ENCODE measurements around the gene TECPR2. TPM values are rescaled to one million over a fixed set of nuclear protein-coding genes. Genes with fewer than 3 reads are reported as not detected.

The TECPR2 gene
- total RNA-seq, 1 donor from 2014 or later, result 24.5 TPM

DNA sequence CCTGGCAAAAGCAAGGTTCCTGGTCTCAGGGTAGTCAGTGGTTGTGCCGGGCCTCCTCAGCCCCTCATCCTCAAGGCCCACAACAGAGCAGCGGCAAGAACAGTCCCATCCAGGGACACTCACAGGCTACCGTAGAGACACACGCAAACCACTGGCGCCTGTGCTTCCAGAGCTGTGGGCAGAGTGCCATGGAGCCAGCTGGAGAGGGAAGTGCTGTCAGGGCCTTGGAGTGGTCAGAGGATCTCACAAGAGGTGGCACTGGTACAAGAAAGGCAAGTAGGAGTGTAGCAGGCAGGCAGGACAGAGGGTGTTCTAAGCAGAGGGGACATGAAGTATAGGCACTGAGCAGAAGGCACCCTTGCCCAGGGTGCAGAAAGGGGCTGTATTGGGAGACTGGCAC, 112.2 kb downstream of the TECPR2 start:
- Mint-ChIP-seq H3K4me3 (ENCODE audit: unreplicated experiment) (no peak overlapping the region), H3K27ac (ENCODE audit: unreplicated experiment) (no peak overlapping the region), H3K27me3 (ENCODE audit: unreplicated experiment) (no peaks in the 10 kb centered on the region), H3K36me3 (ENCODE audit: unreplicated experiment) (no peaks in the 10 kb centered on the region), H3K4me1 (ENCODE audit: low read depth, unreplicated experiment) (no peaks in the 10 kb centered on the region), H3K9me3 (ENCODE audit: unreplicated experiment) (no peaks in the 10 kb centered on the region)
- TF ChIP-seq, protein P1, sequence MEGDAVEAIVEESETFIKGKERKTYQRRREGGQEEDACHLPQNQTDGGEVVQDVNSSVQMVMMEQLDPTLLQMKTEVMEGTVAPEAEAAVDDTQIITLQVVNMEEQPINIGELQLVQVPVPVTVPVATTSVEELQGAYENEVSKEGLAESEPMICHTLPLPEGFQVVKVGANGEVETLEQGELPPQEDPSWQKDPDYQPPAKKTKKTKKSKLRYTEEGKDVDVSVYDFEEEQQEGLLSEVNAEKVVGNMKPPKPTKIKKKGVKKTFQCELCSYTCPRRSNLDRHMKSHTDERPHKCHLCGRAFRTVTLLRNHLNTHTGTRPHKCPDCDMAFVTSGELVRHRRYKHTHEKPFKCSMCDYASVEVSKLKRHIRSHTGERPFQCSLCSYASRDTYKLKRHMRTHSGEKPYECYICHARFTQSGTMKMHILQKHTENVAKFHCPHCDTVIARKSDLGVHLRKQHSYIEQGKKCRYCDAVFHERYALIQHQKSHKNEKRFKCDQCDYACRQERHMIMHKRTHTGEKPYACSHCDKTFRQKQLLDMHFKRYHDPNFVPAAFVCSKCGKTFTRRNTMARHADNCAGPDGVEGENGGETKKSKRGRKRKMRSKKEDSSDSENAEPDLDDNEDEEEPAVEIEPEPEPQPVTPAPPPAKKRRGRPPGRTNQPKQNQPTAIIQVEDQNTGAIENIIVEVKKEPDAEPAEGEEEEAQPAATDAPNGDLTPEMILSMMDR (IDR thresholded peaks at IDR 0.05; ENCODE audit: partially characterized antibody, unreplicated experiment), result no peak
- no peak for DNase-seq

DNA sequence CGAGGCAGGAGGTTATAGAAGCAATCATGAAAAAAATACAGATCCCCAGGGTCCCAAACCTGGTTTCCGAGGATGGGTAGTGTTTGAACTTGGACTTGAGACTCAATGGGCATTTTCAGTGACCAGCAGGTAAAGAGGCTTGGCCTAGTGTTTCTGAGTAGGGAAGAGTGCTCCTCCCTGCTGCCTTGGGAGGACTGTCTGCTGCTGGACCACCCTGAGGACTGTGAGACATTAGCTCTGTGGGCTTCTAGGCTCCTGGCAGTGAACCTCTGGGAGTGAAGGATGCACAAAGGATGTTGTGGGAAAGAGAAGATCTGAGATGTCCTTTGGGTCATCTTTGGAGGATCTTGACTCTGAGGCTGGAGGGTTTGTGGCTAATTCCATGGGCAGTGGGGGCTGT, 116.4 kb downstream of the TECPR2 start:
- Mint-ChIP-seq H3K4me3 (ENCODE audit: unreplicated experiment) (no peak overlapping the region), H3K9me3 (ENCODE audit: unreplicated experiment) (peaks cover 2% of the 10 kb centered on the region), H3K27ac (ENCODE audit: unreplicated experiment) (no peak overlapping the region), H3K4me1 (ENCODE audit: low read depth, unreplicated experiment) (no peaks in the 10 kb centered on the region), H3K27me3 (ENCODE audit: unreplicated experiment) (peaks cover 3% of the 10 kb centered on the region), H3K36me3 (ENCODE audit: unreplicated experiment) (peaks cover 14% of the 10 kb centered on the region)
- DNase-seq, result no peak
- TF ChIP-seq, protein P1 (IDR thresholded peaks at IDR 0.05; ENCODE audit: partially characterized antibody, unreplicated experiment), result no peak

DNA sequence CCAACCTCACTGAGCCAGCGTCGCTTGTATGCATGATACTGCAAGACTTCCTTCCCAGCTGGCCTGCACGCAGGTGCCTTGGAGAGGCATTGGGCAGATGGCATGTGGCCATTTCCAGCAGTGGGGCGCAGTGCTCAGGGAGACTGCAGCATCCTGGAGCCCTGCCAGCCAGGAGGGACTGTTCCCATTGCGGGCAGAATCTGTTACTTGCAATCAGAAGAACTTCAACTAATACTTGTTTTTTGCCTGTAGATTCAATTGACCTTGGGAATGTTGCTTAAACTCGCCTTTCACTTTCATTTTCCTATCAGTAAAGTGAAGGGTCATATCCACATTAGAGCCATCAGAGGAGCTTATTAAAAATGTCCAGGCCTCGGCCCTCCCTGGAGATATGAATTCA, 117.0 kb downstream of the TECPR2 start:
- no peak overlapping the region for H3K27ac Mint-ChIP-seq (ENCODE audit: unreplicated experiment)
- H3K9me3 Mint-ChIP-seq (ENCODE audit: unreplicated experiment), result peaks cover 2% of the 10 kb centered on the region
- peaks cover 3% of the 10 kb centered on the region for H3K27me3 Mint-ChIP-seq (ENCODE audit: unreplicated experiment)
- no peaks in the 10 kb centered on the region for H3K4me1 Mint-ChIP-seq (ENCODE audit: low read depth, unreplicated experiment)
- TF ChIP-seq, protein P1 (IDR thresholded peaks at IDR 0.05; ENCODE audit: partially characterized antibody, unreplicated experiment), result no peak
- H3K36me3 Mint-ChIP-seq (ENCODE audit: unreplicated experiment), result peaks cover 16% of the 10 kb centered on the region
- DNase-seq, result no peak
- no peak overlapping the region for H3K4me3 Mint-ChIP-seq (ENCODE audit: unreplicated experiment)

GRCh38 chr14:102481371-102481770, 118.6 kb downstream of the TECPR2 start:
- H3K4me3 Mint-ChIP-seq (ENCODE audit: unreplicated experiment), result no peak overlapping the region
- H3K27ac Mint-ChIP-seq (ENCODE audit: unreplicated experiment), result no peak overlapping the region
- TF ChIP-seq, protein P1 (IDR thresholded peaks at IDR 0.05; ENCODE audit: partially characterized antibody, unreplicated experiment), result no peak
- H3K9me3 Mint-ChIP-seq (ENCODE audit: unreplicated experiment), result peaks cover 2% of the 10 kb centered on the region
- DNase-seq, result no peak
- H3K27me3 Mint-ChIP-seq (ENCODE audit: unreplicated experiment), result peaks cover 3% of the 10 kb centered on the region
- no peaks in the 10 kb centered on the region for H3K4me1 Mint-ChIP-seq (ENCODE audit: low read depth, unreplicated experiment)
- peaks cover 16% of the 10 kb centered on the region for H3K36me3 Mint-ChIP-seq (ENCODE audit: unreplicated experiment)

DNA sequence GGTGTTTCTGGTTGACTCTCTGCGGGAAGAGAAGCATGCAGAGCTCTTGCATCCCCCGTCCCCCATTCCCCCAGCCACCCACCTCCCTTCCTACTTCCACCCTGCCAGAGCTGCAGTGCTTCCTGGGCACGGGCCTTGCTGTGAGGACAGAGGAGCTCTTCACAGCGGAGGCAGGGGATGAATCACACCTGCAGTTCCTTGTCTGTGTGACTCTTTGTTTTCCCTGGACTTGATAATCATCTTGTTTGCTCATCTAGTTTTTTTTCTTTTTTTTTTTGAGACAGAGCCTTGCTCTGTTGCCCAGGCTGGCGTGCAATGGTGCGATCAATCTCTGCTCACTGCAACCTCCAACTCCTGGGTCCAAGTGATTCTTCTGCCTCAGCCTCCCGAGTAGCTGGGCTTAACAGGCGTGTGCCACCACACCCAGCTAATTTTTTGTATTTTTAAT, 119.1 kb downstream of the TECPR2 start:
- Mint-ChIP-seq H3K36me3 (ENCODE audit: unreplicated experiment) (peaks cover 16% of the 10 kb centered on the region), H3K27me3 (ENCODE audit: unreplicated experiment) (peaks cover 3% of the 10 kb centered on the region)

More for the DNA sequence above, 119.1 kb downstream of the TECPR2 start:
- Mint-ChIP-seq H3K4me3 (ENCODE audit: unreplicated experiment) (no peak overlapping the region), H3K4me1 (ENCODE audit: low read depth, unreplicated experiment) (no peaks in the 10 kb centered on the region), H3K27ac (ENCODE audit: unreplicated experiment) (no peak overlapping the region), H3K9me3 (ENCODE audit: unreplicated experiment) (peaks cover 2% of the 10 kb centered on the region)
- TF ChIP-seq, protein P1 (IDR thresholded peaks at IDR 0.05; ENCODE audit: partially characterized antibody, unreplicated experiment), result no peak
- no peak for DNase-seq
